Astrocyte (in vitro differentiated cells and primary cell): Measurements from ENCODE around the gene ZXDC.

Source experiments
- CTCF ChIP-seq: IDR thresholded peaks from 2 replicates; pipeline ENCODE4 v1.5.1; 2011; ENCODE audit warnings: low read depth, mild to moderate bottlenecking, inconsistent platforms, low read length, moderate library complexity; ENCODE audit not compliant: insufficient read depth
- EZH2 ChIP-seq: IDR thresholded peaks from 2 replicates; pipeline ENCODE4 v1.6.1; 2012; ENCODE audit warnings: mild to moderate bottlenecking, low read length, inconsistent platforms; ENCODE audit not compliant: insufficient read depth

GRCh38 chr3:126412841-126413692, 62.6 kb downstream of the ZXDC start:
- no peak for TF ChIP-seq CTCF
- TF ChIP-seq EZH2 = no peak
